HG03064 (cell line): ENCODE measurements around the gene POMT1.
"Not testable (repeated sequence)": the region's sequence is repeated elsewhere in the genome, so short reads cannot be mapped to it uniquely, and the experiment has no call there.

Source experiments
- ATAC-seq: cut with Tn5 transposase; IDR thresholded peaks from one replicate; pipeline ENCODE4 v1.9.1; 2021; ENCODE audit warnings: low read depth; ENCODE audit not compliant: unreplicated experiment

POMT1 gene

DNA sequence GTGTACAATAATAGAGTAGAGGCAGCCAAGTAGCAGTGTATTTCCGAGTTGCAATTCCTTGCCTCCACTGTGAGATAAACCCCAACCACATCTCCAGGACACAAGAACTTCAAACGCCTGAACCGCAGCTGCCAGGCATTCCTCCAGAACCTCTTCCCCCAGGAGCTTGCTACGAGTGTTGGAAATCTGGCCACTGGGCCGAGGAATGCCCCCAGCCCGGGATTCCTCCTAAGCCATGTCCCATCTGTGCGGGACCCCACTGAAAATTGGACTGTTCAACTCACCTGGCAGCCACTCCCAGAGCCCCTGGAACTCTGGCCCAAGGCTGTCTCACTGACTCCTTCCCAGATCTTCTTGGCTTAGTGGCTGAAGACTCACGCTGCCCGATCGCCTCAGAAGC is 46.5 kb downstream of the POMT1 start:
- not testable (repeated sequence) for ATAC-seq

DNA sequence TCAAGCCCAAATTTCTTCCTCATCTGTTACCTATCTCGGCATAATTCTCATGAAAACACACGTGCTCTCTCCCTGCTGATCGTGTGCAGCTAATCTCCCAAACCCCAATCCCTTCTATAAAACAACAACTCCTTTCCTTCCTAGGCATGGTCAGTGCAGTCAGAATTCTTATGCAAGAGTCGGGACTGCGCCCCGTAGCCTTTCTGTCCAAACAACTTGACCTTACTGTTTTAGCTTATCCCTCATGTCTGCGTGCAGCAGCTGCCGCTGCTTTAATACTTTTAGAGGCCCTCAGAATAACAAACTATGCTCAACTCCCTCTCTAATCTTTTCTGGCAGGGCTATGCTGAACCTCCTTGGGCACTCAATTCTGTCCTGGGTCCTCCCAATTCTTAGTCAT is 47.7 kb downstream of the POMT1 start:
- not testable (repeated sequence) for ATAC-seq

DNA sequence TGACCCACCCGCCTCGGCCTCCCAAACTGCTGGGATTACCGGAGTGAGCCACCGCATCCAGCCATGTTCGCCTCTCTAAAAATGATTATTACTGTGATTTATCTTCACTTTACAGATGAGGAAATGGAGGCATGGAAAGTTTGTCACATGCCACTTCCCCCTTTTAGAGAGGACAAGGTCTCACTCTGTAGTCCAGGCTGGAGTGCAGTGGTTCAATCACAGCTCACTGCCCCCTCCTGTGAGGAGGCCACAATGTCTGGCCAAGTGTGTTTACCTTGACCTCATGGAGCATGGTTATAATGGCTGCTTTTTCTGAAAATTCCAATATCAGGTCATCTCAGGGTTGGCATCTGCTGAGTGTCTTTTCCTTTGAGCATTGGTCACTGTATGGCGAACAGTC is 49.3 kb downstream of the POMT1 start:
- no peak for ATAC-seq

DNA sequence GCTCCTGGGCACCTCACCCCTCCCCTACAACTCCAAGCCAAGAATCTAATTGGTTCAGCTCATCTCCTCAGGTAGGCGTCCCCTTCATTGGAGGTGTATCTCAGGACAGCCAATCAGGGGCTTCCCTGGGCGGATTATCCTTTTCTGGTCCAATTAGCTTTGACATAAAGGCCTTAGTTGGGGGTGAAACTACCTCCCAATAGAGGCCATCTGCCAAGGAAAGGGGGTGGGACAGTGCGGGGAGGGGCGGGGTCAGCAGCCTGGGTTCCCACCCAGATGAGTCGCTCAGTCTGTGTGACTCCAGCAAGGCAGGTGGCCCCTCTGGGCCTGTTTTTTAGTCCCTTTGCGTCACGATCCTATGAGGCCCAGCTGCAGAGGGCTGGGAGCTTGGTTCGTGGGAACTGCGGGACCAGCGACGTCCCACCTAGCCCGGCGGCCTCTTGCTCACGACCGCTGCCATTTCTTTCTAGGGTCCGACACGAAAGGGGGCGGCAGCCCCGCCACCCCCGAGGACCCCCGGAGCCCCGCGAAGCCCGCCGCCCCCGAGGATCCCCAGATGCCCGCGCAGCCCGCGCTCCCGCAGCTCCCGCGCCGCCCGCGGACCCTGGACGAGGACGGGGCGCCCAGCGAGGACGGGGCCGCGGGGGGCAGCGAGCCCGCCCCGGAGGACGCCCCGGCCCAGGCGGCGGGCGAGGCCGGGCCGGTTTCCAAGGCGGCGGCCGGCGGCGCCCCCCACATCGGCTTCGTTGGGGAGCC is 51.5 kb downstream of the POMT1 start:
- ATAC-seq: no peak

DNA sequence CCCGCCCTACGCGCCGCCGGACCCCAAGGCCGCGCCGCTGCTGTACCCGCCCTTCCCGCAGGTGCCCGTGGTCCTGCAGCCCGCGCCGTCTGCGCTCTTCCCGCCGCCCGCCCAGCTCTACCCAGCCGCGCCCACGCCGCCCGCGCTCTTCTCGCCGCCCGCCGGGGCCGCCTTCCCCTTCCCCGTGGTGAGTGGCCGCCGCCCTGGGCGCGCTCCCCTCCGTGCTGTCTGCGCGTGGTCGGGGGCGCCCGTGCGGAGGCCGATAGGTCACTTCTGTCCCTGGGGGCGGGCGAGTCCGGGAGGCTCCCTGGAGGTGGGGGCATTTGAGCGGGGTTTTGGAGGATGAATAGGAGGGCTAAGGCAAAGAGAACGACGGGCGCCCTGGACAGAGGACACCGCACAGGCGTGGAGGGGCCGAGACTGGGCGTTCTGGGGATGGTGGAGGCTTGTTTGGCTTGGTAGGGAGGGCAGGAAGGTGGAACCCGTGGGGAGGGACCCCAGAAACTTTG is 52.2 kb downstream of the POMT1 start:
- no peak for ATAC-seq

DNA sequence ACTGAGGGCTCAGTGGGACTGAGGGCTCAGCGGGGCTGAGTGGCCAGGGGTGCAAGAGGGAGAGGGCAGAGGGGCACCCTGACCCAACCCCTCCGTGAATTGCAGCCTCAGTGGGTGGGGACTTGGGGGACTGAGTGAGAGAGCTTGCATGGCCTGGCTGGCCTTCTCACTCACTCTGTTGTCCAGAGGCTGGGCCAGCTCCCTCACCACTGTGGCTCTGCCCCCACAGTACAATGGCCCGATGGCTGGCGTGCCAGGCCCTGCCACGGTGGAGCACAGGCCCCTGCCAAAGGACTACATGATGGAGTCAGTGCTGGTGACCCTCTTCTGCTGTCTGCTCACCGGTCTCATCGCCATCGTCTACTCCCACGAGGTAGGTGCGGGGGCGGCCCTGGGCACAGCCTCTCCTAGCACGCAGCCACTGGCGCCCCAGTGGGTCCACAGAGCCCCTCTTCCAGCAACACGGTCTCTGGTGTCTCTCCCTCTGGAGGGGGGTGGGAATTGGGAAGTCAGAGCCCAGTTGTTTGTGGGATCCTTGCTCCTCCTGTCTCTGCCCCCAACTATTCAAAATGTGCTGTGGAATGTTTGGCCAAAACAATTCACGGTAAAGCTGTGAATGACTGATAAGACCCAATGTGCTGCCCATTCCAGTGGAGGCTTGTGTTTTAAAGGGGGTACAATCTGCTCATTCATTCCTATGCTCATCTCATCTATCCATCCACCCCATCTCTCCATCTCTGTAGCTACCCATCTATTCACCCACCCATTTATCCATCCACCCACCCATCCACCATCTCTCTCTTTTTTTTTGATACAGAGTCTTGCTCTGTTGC is 53.3 kb downstream of the POMT1 start:
- no peak for ATAC-seq

DNA sequence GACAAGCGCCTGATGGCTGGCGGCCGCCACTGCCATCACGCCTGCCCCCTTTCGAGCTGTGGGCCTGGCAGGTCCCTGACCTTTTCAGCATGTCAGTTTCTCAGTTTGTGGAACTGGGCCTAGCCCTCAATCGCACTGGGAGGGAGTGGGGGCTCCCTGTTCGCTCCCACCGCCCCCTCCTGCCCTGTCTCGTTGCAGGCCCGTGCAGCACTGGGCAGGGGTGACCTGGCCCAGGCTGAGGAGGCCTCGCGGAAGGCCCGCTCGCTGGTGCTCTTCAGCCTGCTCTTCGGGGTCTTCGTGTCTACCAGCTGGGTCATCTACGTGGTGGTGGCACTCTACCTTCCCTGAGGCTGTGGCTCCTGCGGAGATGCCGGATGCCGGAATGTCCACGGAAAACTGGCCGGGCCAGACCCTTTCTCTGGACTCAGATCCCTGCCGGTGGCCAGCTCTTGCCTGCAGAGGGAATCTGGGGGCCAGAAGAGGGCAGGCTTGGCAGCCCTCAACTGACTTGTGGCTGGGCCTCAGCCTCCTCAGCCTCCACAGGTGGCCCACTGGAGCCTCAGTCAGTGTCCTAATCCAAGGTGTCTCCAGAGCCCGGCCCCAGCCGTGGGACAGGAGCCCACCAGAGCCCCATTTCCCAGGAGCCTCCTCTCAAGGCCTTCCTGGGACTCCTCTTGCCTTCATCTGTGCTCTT is 55.3 kb downstream of the POMT1 start:
- ATAC-seq: no peak

DNA sequence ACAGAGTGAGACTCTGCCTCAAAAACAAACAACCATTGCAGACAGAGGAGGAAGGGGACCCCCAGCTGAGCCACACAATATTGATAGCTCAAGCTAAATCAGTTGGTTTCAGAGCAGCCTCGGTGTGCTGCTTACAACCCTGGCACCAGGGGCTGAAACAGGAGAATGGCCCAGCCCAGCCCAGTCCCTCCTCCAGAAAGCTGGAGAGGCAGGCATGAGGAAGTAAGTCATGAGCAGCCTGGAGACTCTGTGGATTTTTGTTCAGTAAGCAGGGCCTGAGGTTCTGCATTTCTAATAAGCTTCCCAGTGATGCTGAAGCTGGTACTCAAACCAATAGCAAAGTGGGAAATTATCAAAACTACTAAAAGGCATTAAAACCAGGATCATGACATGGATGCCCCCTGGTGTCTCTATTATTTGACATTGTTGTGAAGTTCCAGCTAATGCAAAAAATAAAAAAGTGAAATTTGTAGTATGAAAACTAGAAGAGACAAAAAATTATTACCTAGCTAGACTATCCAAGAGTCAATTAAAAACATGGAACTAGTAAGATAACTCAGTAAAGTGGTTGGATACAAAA is 56.8 kb downstream of the POMT1 start:
- ATAC-seq: no peak

DNA sequence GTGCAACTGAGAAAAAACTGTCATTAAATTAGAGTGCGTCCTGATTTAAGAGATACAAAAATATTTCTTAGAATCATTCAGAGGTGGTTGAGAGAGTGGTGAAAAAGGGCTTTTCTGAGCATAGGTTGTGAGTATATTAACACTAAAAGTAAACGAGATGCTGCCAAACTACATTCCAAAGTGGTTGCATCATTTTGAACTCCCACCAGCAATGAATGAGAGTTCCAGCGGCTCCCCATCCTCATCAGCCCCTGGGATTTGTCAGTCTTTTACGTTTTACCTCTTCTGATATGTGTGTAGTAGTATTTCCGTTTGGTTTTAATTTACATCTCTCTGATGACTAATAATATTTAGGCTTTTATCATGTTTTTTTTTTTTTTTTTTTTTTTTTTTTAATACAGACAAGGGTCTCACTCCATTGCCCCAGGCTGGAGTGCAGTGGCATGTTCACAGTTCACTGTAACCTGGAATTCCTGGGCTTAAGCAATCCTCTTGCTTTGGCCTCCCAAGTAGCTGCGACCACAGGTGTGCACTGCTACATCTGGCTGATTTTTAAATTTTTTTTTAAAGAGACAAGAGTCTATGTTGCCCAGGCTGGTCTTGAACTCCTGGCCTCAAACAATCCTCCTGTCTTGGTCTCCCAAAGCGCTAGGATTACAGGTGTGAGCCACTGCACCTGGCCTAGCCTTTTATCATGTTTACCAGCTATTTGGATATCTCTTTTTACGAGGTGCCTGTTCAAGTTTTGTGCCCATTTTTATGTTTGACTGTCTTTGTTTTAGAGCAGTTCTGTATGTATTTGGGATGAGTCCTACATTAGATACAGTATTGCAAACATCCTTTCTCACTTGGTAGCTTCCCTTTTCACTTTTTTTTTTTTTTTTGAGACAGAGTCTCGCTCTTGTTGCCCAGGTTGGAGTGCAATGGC is 59.6 kb downstream of the POMT1 start:
- no peak for ATAC-seq

DNA sequence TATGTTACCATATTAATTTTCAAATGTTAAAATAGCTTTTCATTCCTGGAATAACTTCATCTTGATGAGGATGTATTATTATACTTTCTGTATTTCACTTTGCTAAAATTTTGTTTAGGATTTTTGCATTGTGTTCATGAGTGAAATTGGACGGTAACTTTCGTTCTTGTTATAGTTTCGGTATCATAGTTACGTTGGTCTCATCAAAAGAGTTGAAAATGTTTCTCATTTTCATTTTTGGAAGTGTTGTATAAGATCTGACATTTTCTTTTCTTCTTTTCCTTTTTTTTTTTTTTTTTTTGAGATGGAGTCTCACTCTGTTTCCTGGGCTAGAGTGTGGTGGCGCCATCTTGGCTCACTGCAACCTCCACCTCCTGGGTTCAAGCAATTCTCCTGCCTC is 62.7 kb downstream of the POMT1 start:
- ATAC-seq: no peak

DNA sequence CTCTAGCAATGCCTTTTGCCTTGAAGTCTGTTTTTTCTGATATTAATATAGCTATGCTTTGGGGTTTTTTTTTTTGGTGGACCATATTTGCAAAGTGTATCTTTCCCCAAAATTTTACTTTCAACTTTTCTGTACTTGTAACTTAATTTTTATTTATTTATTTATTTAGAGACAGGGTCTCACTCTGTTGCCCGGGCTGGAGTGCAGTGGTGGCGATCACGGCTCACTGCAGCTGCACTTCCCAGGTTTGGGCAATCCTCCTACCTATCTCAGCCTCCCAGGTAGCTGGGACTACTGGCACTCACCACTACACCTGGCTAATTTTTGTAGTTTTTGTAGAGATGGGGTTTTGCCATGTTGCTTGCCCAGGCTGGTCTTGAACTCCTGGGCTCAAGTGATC is 63.4 kb downstream of the POMT1 start:
- ATAC-seq: no peak

DNA sequence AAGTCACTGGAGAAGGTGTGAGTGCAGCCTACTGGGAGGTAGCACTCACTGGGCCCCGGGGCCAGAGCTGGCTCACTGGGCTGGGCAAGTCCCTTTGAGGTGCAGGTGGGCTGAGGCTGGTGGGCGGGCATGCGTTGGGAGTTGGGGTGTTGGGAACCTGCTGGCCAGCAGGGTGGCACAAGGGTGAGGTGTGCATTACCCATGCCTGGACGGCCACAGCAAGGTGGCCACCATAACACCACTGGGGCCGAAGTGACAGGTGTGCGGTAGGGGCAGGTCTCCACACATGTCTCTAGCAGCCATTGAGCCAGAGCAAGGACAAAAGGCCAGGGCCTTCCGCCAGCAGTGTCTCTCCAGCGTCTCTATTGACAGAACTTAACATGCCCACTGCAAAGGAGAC is 65.2 kb downstream of the POMT1 start:
- no peak for ATAC-seq
